Cardiac atrium fibroblast (primary cell): ENCODE measurements around the gene TSPAN10. TPM values are rescaled to one million over a fixed set of nuclear protein-coding genes. Genes with fewer than 3 reads are reported as not detected.

ENCODE experiments used
- total RNA-seq: library from RNA; depleted of rRNA; stranded (reverse); fragments of >200 nt; gene quantifications from 2 replicates; pipeline ENCODE4 v1.2.3, GENCODE V29; 2015

TSPAN10 gene
- 0.49 and 0.72 TPM in 2 replicates for total RNA-seq

GRCh38 chr17:81636505-81637288, at the start of gene TSPAN10, which contains the start of gene NPLOC4:
Gene TSPAN10, plus strand, starts transcription at chr17:81637196. Its CDS starts 5,217 bp downstream, at chr17:81642413.
Gene NPLOC4, minus strand, starts transcription at chr17:81637112. Its CDS starts 182 bp downstream, at chr17:81636930.

GRCh38 chr17:81656118-81656743, 19.2 kb downstream of the TSPAN10 start, which contains the start of gene PDE6G:
Gene PDE6G, minus strand, starts transcription at chr17:81656542. Its CDS starts 3,237 bp downstream, at chr17:81653305.

GRCh38 chr17:81666342-81667191, 29.6 kb downstream of the TSPAN10 start, which contains the start of the genes CCDC137 and OXLD1:
Gene CCDC137, plus strand, starts transcription at chr17:81666737. Its CDS starts 30 bp downstream, at chr17:81666767.
Gene OXLD1, minus strand, starts transcription at chr17:81666605. Its CDS starts 28 bp downstream, at chr17:81666577.

GRCh38 chr17:81683584-81684441, 46.8 kb downstream of the TSPAN10 start, which contains the start of the genes ARL16 and HGS:
Gene ARL16, minus strand, starts transcription at chr17:81683797. Its CDS starts 44 bp downstream, at chr17:81683753.
Gene HGS, plus strand, starts transcription at chr17:81684011. Its CDS starts 56 bp downstream, at chr17:81684067.

Other genes with a start within 250 kb of the TSPAN10 start
- gene BAHCC1, start 241.7 kb upstream of the TSPAN10 start, total RNA-seq, result 12.5 and 30.8 TPM in 2 replicates
- gene ACTG1, start 124.4 kb upstream of the TSPAN10 start, total RNA-seq, result 7,251 and 10,875 TPM in 2 replicates
- 1.6 TPM in 1 of 2 replicates, not detected in the other for gene FSCN2, start 108.8 kb upstream of the TSPAN10 start, total RNA-seq
- 25.3 and 34.7 TPM in 2 replicates for gene FAAP100, start 84.8 kb upstream of the TSPAN10 start, total RNA-seq
- 47.5 and 50.4 TPM in 2 replicates for gene NPLOC4, start 84 bp upstream of the TSPAN10 start, total RNA-seq
- not detected in 2 replicates for gene PDE6G, start 19.3 kb downstream of the TSPAN10 start, total RNA-seq
- gene OXLD1, start 29.4 kb downstream of the TSPAN10 start, total RNA-seq, result 52.0 and 55.6 TPM in 2 replicates
- 10.9 and 30.5 TPM in 2 replicates for gene CCDC137, start 29.5 kb downstream of the TSPAN10 start, total RNA-seq
- gene ARL16, start 46.6 kb downstream of the TSPAN10 start, total RNA-seq, result 41.5 and 45.0 TPM in 2 replicates
- gene HGS, start 46.8 kb downstream of the TSPAN10 start, total RNA-seq, result 74.9 and 84.9 TPM in 2 replicates
- 45.7 and 65.5 TPM in 2 replicates for gene MRPL12, start 66.2 kb downstream of the TSPAN10 start, total RNA-seq
- gene SLC25A10, start 75.1 kb downstream of the TSPAN10 start, total RNA-seq, result 11.8 and 12.3 TPM in 2 replicates
- not detected in 2 replicates for gene GCGR, start 167.0 kb downstream of the TSPAN10 start, total RNA-seq
- gene MCRIP1, start 196.1 kb downstream of the TSPAN10 start, total RNA-seq, result 79.1 and 107 TPM in 2 replicates
- gene PPP1R27, start 197.9 kb downstream of the TSPAN10 start, total RNA-seq, result not detected in 2 replicates
- 3,334 and 3,459 TPM in 2 replicates for gene P4HB, start 223.3 kb downstream of the TSPAN10 start, total RNA-seq
- gene ARHGDIA, start 234.1 kb downstream of the TSPAN10 start, total RNA-seq, result 303 and 339 TPM in 2 replicates